ENCODE results near the gene PCDH11X.
A peak's percentile ranks its signal among the peaks of the same experiment; 100 is the strongest.
"Not testable (repeated sequence)": the region's sequence is repeated elsewhere in the genome, so short reads cannot be mapped to it uniquely, and the experiment has no call there.

The PCDH11X gene, protein sequence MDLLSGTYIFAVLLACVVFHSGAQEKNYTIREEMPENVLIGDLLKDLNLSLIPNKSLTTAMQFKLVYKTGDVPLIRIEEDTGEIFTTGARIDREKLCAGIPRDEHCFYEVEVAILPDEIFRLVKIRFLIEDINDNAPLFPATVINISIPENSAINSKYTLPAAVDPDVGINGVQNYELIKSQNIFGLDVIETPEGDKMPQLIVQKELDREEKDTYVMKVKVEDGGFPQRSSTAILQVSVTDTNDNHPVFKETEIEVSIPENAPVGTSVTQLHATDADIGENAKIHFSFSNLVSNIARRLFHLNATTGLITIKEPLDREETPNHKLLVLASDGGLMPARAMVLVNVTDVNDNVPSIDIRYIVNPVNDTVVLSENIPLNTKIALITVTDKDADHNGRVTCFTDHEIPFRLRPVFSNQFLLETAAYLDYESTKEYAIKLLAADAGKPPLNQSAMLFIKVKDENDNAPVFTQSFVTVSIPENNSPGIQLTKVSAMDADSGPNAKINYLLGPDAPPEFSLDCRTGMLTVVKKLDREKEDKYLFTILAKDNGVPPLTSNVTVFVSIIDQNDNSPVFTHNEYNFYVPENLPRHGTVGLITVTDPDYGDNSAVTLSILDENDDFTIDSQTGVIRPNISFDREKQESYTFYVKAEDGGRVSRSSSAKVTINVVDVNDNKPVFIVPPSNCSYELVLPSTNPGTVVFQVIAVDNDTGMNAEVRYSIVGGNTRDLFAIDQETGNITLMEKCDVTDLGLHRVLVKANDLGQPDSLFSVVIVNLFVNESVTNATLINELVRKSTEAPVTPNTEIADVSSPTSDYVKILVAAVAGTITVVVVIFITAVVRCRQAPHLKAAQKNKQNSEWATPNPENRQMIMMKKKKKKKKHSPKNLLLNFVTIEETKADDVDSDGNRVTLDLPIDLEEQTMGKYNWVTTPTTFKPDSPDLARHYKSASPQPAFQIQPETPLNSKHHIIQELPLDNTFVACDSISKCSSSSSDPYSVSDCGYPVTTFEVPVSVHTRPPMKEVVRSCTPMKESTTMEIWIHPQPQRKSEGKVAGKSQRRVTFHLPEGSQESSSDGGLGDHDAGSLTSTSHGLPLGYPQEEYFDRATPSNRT (N-terminal part only)

DNA sequence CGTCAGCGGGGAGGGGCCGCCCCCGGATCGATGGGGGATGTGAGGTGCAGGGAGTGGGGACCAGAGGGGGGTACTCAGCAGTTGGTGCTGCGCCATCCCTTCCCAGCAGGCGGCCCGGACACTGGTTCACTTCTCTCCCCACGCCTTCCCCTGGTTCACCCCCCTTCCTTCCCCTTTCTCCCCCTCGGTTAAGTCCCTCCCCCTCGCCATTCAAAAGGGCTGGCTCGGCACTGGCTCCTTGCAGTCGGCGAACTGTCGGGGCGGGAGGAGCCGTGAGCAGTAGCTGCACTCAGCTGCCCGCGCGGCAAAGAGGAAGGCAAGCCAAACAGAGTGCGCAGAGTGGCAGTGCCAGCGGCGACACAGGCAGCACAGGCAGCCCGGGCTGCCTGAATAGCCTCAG lies at the start of gene PCDH11X:
TSS of gene PCDH11X (plus strand) at position 241 of the 400 bp plus-strand sequence. CDS start 56,130 bp downstream, outside the sequence.
- peak; percentile 4 for DNase-seq

DNA sequence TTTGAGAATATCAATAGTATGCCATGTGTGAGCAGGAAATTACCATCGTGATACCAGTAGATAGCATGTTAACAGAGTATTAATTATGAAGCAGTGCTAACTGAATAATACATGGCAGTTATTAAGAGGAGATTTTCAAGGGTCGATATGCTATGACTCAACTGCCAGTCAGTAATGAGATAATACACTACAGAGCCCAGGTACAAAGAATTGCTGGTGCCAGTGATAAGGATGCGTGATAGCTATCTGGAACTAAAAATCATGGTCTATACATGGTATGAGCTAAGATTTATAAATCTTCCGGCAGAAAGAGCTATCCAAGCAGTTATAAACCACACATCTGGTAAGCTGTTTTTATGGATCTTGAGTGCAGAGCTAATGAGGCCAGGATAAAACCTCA lies 31.7 kb upstream of the PCDH11X start:
- DNase-seq = not testable (repeated sequence)

DNA sequence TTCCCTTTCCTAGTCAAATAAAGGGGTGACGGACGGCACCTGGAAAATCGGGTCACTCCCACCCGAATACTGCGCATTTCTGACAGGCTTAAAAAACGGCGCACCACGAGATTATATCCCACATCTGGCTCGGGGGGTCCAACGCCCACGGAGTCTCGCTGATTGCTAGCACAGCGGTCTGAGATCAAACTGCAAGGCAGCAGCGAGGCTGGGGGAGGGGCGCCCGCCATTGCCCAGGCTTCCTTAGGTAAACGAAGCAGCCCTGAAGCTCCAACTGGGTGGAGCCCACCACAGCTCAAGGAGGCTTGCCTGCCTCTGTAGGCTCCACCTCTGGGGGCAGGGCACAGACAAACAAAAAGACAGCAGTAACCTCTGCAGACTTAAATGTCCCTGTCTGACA lies 26.2 kb upstream of the PCDH11X start:
- not testable (repeated sequence) for DNase-seq

DNA sequence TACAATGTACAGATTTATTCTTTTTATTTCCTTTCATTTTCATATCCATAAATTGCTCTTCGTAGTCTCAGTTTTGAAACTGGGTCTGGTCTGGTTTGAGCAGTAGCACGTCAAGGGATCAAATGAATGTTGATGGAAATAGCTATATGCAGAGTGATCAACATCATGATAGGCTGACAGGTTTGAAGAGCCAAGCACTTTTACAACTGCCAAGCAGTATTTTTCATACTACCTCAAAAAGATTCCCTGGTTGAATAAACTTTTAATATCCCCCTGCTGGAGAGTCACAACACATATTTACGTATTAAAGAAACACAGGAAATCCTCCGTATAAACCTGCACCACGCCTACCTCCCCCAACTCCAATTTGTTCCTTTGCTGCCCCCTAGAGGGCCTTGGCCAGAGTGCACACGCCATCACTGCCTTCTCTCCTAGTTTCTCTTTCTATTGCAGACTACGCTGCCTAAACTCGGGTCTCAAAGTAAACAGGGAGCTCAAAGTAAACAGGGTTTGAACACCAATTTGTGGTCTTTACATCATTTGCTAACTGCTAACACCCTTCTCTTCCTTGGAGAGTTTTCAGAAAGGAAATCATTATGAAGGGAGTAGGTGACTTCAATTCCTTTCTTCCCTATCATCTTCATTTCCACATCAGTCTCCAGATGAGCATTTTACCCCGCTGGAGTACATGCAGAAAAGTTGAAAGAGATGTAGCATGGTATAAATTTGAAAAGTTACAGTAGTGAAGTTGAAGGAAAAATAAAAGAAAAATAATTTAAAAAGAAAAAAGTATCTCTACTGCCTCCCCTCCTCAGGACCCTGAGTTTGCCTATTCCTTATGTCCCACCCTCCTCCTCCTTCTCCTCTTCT lies 8.3 kb upstream of the PCDH11X start:
- not testable (repeated sequence) for DNase-seq

DNA sequence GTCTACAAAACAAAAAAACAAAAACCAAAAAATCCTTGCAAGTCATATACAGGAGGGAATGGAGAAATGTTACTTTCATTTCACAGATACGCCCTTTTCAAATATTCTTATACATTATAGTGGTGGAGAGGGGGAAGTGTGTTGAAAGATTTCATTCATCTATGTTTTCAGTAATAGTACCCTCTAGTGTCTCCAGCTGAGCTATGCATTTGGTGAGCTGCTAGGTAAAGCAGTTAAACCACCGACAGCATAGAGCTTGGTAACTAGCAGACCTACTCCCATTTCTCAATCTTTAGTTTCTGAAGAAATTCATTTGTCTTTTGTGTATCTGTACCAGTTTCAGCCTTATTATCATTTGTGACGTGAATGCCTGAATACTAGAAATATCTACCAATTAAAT lies 5.2 kb upstream of the PCDH11X start:
- DNase-seq = not testable (repeated sequence)

DNA sequence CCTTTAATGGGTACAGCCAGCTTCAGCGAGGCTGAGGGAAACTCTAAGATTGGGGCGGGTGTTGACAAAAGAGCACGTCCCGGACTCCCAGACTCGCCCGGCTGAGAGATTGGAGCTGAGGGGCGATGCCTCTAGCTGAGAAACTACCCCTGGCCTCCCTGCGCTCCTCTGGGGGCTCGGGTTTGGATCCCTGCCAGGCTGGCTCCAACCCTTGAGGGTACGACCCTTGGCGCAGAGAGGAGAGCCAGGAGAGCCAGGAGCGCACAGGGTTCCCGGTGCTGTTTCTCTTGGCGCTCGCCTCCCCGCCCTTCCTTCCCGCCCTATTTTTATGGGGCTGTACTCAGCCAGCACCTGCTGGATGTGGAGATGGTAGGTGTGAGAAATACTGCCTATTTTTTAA lies 833 bp downstream of the PCDH11X start:
- not testable (repeated sequence) for DNase-seq

DNA sequence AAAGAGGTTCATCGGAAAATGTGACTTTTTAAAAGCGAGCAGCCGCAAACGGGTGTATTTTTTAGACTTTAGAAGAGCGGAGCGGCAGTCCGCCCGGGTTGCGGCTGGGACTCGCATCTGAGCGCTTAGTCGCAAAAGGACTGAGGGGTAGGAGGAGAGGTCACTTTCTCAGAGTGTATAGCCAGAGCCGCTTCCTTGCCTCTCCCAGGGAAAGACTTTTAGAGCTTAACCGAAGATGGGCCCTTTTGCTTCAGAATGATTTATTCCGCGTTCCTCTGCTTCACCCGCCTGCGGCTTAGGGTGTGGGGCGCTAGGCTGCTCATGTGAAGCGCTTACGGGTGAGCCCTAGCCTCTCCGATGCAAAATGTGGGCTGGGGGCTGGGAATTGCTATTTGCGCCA lies 1.5 kb downstream of the PCDH11X start:
- DNase-seq = not testable (repeated sequence)

DNA sequence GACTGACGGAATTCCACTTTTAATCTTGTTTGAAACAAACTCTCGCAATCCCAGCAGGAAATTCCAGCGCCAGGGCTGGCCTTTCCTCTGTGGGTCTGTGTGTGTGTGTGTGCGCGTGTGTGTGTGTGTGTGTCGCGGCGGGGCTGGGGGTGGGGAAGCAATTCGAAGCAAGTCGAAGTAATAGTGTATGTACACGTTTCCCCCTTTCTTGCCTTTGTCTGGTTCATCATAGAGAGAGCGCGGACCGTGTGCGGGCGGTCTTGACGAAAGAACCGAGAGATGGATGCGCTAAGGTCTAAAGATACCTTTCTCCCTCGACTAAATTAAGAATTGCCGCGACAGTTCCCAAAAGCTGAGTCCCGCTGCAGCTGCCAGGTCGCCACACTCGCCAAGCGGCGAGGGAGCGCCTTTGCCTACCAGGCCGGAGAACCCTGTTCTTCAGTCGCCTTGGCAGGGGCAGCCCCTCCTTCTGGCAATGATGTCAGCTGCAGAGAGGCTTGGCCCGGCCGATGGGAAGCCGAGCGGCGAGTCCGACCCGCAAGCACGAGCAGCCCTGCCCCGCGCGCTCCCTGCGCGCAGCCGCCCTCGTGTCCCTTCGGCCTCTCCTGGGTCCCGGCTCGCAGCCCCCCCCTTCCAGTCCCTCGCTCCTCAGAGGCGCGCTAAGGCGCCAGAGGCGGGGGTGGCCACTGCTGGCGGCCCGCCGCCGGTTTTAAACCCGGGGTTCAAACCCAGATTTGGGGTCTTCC lies 2.6 kb downstream of the PCDH11X start:
- not testable (repeated sequence) for DNase-seq

DNA sequence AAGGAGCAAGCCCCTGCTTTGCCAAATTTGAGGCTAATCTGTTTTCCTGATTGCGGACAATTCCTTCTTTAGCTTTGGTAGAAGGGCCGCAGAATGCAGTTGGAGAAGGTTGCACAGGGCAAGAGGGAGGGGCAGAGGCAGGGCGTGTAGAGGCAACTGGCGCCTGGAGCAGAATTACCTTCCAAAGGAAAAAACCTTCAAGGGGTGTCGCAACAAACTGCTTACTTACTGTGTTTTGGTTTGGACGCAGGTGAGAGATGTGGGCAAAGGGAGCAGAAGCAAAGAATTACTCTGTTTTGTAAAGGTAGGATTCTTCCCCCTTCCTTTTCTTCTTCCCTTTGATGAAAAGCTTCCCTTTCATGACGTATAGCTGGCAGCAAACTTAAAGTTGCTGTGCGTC lies 3.6 kb downstream of the PCDH11X start:
- DNase-seq = not testable (repeated sequence)

DNA sequence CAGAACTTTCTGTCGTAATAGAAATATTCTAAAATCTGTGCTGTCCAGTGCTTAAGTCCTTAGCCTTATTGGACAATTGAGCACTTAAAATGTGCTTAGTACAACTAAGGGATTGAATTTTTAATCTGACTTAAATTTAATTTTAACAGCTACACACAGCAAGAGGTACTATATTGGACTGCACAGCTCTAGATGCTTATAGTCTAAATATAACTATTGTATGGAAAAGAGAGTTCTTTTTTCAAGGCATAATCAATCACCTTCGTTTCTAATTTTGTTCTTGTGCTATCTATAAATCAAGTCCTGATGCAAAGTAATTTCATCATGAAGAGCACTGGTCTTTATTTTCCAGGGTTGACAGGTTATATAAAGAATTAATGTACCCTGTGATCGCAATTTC lies 38.4 kb downstream of the PCDH11X start:
- DNase-seq = not testable (repeated sequence)

DNA sequence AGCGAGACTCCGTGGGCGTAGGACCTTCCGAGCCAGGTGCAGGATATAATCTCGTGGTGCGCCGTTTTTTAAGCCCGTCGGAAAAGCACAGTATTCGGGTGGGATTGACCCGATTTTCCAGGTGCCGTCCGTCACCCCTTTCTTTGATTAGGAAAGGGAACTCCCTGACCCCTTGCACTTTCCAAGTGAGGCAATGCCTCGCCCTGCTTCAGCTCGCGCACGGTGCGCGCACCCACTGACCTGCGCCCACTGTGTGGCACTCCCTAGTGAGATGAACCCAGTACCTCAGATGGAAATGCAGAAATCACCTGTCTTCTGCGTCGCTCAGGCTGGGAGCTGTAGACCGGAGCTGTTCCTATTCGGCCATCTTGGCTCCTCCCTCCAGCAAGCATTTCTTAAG lies 46.1 kb downstream of the PCDH11X start:
- not testable (repeated sequence) for DNase-seq
